HG03439 (cell line): Measurements from ENCODE around the gene PDCD10.

Experiments used
- ATAC-seq: cut with Tn5 transposase; IDR thresholded peaks from one replicate; pipeline ENCODE4 v1.9.1; 2021; ENCODE audit warnings: mild to moderate bottlenecking, moderate library complexity; ENCODE audit not compliant: unreplicated experiment

The PDCD10 gene

DNA sequence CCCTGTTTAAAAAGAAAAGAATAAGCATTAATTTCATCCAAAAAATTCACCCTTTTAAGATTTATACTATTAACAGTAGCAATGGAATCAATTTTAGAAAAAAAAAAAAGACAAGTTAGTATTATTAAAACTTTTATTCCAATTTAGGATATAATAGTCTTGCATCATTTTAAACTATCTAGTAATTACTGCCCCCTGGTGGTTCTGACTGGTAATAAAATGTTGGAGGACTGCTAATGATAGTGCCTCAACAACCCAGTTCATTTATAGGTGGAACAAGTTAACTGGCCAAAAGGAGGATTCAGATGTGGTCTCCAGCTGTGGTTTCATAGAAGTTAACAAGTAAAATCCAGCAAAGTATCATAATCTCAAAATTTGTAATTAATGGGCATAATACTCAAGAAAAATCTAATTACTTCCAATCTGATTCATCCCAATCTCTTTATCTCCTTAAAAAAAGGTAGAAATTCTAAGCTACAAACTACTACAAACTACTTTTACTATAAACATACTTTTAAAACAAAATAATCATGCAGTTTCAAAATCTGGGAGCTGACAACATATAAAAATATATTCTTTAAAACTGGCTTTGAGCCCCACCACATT lies 50.2 kb downstream of the PDCD10 start:
- ATAC-seq, result peak; percentile 84

DNA sequence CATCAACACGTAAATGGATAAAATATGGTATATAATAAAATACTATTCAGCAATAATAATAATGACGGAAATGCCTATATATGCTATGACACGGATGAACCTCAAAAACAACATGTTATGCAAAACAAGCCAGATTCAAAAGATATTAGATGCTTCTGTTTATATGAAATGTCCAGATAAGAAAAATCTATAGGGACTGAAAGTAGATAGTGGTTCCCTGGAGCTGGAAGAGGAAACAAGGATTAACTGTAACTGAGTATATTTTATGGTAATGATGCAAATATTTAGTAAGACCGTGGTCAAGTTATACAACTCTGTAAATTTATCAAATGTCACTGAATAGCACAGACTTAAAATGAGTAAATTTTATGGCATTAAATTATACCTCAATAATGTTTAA lies 55.2 kb downstream of the PDCD10 start:
- no peak for ATAC-seq

DNA sequence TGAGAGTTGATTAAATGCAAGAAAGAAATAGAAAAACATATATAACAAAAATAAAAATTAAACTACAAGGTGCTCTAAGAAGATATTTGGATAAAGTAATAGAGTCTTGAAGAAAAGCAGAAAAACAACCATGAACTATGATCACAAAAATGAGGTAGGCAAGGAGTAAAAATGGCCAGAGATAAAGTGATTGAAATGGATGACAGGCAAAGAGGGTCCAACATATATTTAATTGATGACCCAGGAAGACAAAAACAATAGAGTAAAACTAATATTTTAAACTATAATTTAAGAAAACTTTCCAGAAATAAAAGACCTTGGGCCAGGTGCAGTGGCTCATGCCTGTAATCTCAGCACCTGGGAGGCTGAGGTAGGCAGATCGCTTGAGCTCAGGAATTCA lies 58.8 kb downstream of the PDCD10 start:
- ATAC-seq, result no peak

DNA sequence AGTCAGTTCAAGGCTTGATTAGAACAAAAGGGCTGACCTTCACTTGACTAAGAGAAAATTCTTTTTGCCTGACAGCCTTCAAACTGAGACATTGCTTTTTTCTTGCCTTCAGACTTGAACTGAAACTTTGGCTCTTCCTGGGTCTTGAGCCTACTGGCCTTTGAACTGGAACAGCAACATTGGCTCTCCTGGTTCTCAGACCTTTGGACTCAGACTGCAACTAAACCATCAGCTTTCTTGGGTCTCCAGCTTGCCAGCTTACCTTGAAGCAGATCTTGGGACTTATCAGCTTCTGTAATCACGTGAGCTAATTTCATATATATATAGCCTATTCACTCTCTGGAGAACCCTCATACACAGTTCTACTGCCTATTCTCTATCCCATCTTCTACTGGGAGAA lies 61.5 kb downstream of the PDCD10 start:
- ATAC-seq, result no peak

DNA sequence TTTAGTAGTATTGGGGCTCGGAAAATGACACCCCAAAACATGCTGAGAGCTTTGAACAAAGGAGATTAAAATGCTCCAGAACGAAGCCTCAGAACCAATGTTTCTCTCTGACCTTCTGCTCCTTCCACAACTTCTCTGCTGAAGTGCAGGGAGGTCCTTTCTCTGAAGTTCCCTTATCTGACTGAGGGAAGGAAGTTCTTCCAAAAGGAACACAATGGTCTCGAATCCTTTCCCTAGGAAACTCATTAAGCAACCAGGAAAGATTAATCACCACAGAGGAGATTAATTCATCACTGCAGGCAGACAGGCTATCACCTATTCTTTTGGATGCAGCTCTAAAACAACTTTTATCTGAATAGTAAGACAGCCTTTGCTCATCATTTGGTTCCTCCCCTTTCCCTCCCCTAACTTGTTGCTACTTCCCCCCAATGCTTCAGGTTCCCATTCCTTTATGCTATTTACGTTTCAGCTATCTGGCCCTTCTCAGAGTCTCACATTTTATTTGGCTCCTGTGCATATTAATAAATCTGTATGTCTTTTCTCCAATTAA lies 62.7 kb downstream of the PDCD10 start:
- no peak for ATAC-seq

DNA sequence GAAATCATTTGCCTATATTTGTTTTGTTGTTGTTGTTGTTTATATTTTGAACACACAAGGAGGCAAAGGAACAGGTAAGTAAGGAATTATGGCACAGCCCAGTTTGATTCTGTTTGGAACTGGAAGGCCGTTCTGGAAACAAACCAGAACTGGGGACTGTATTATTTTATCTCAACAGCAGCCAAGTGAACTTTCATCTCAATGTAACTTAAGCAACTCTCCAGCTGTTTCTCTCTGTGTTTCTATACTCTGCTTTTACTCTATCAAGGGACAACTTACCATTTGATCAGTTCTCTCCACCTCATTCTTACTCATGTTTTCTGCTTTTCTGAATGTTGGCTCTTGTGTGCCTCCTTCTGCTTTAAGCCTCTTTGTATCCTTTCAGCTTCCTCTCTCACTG lies 65.0 kb downstream of the PDCD10 start:
- ATAC-seq, result no peak

DNA sequence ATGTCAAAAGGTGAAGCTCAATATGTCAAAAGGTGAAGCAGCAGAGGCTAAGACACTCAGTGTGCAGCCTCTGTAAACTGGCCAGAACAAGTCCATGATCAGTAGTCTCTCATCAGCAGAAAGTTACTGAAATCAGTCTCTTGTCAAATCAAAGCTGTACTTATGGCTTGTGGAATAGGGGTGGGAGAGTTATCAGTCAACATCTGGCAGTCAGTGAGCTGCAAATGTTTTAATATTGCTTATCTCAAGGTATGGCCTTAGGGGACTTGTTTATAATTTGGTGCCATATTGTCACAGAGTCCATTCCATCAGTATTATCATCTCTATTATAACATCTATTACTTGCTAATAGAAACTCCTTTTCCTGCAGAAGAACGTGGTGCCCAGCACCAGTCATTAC lies 66.0 kb downstream of the PDCD10 start:
- no peak for ATAC-seq

DNA sequence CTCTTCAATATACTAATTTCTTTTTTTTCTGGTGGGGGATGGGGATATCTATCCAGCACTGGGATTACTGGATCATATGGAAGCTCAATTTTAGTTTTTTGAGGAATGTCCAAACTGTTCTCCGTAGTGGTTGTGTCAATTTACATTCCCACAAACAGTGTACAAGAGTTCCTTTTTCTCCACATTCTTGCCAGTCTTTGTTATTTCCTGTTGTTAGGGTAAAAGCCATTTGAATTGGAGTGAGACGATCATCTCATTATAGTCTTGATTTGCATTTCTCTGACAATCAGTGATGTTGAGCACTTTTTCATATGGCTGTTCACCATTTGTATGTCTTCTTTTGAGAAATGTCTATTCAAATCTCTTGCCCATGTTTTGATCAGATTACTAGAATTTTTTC lies 68.1 kb downstream of the PDCD10 start:
- no peak for ATAC-seq

DNA sequence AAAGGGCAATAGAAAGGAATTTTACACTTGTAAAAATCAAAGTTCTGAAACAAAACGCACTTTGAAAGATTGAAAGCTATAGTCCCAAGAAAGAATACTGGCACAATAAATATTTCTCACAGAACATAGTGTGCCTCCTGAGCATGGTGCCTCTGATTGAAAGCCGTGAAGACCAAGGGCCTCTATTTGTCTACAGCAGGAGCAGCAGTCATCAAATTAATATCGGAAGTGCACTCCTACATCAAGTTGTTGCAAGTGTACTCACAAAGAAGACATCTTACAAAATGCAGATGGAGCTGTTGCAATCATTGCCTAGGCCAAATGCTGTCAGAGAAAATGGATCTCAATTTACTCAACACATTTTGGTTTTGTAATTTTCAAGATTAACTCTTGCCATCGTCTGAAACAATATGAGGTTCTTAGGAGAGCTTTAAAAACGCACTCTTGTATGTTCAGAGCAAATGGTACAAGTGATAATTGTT lies 71.7 kb downstream of the PDCD10 start:
- no peak for ATAC-seq

DNA sequence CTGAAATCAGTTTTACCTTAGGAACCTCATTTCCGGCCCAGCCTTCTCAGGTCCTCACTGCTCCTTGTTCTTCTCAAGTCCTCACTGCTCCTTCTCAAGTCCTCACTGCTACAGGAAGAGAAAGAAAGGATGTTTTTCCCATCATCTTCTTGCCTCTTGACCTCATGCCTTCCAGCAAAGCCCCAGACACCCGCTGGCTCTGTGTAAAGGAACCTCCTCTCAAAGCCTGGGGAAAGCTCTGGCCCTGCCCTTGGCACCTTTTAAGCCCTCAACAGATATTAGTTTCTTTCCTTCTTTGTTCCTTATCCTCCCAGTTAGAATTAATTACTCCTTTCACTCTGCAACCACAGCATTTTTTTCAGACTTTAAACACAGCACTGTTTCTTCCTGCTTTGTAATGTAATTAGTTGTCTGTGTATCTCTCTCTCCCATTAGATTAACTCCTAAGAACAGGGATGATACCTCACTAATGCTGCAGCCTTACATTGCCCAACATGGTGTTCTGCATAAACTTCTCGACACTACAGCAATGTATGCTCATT lies 76.9 kb downstream of the PDCD10 start:
- ATAC-seq, result no peak

DNA sequence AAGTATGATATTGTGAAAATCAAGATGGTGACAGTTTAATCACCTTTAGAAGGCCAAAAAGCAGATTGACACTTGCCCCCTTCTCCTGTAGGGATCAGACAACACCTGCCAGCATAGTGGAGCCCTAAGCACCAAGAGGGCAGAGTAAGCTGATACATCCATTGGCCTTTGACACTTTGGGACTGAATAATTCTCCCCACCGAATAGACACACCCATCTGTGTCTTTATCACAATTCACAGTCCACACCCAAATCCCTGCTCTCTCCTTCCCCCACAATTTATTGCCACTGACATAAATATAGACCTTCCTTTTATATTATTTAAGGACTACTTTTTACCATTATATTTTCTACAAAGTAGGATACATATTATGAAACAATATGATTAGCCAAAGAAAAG lies 77.9 kb downstream of the PDCD10 start:
- no peak for ATAC-seq

DNA sequence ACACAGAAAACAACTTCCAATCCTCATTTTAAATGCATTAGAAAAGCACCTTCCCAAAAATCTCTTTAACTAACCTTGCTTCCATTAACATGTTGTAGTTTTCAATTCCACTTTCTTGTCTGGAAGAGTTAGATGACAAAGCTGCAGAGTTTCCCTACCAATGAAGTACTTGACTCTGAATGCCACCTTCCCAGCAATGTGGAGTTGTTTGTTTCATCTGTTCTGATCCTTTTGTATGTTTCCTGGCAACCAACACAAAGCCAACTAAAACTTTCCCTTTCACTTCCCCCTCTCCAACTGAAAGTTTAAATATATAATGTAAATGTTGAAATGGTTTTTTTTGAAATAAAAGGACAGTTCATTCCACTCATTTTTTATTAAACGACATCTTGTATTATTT lies 80.9 kb downstream of the PDCD10 start, which contains the start of gene WDR49:
WDR49 (minus strand) TSS at position 183 of the 400 bp plus-strand sequence. CDS start 517 bp downstream, outside the sequence.
- no peak for ATAC-seq

DNA sequence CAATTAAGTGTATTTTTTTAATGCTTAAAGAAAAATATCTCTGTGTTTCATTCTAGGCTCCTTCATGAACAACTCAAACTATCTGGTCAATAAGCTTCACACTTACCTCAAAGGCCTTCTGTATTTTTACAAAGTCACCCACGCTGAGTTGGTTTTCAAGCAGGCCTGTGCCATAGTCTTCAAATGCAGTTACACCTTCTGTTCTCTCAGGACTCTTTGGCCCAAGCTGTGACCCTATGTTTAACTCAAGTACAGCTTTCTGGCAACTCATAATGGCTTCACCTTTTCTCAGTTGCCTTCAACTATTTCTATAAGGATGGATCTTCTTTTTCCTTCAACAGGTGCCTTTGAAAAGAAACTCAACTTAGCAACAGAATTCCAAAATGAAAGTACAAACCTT lies 81.5 kb downstream of the PDCD10 start:
- ATAC-seq, result no peak

DNA sequence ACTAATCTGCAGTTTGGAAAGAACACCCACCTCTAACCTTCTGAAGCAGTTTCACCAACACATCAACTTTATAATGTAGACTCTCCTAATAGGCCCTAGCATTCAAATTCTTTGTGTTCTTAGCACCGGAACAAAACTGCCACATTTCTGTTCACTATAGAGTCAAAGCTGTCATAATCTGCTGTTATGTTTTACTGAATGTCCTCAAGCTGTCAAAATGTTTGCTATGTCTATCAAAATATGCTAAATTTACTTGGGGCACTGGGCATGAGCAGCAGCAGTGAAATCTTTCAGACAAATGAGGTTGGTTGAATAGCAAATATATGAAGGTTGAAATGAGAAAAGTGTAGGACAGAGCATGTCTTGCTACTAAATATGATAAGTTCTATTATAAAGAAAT lies 82.9 kb downstream of the PDCD10 start:
- ATAC-seq, result no peak

DNA sequence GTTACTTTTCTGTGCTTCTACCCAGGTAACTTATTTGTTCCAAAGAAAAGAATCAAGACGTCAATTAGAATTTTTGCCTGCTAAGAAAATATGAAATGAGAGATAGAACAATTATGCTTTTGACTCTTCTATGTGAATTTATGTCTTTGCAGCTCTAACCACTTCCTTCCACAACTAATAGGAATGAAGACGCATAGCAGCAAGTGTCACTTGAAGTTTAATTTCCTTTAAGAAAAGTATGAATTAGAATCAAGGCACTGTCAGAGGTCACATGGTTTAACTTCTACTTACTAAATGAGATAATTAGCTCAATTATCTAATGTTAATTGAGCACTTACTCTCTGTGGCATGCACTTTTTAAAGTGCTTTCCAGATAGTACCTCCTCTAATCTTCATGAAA lies 84.2 kb downstream of the PDCD10 start:
- ATAC-seq, result no peak

DNA sequence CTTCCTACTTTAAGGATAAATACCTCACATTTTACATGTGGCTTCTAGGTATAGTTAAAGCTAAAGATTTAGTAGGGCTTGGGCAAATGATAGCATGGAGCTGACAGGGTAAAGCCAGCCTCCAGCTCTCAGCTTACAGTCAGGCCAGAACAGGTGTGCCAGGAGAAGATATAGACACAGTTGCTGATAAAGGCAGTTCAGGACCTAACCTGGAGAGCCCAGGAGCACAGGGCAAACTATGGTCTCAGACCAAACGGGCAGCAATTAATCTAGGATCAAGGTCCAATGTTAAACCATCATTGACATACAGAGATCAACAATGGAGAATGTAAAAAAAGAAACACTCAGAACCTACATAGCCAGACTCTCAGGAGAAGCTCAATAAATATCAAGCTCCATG lies 84.9 kb downstream of the PDCD10 start:
- ATAC-seq, result no peak

DNA sequence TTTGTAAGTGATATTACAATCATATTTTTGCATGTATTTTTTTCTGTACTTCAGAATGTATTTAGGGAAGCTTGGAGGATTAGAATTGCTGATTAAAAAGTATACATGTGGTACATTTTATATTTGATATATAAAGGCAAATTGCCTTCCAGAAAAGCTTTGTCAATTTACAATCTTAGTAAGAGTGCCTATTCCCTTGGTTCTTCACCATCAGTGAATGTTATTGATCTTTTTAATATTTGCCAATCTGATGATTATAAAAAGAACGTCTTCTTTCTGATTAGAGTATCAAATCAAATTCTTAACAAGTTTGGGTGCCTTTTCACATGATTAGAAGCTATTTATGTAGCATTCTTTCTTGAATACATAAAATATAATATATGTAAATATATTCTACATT lies 90.1 kb downstream of the PDCD10 start:
- ATAC-seq, result no peak
